Endothelial cell of umbilical vein (primary cell): ENCODE data around the gene LMBR1L.

Experiments used
- CTCF ChIP-seq, 2 donors: IDR thresholded peaks; 1 replicate in 1 of 2; 2 replicates in 1 of 2; pipeline ENCODE4 v1.5.1; 2011; ENCODE audit warnings: low read length in 2 of 2, mild to moderate bottlenecking in 2 of 2, moderate library complexity in 2 of 2, control low read depth in 1 of 2, inconsistent platforms in 1 of 2, low read depth in 1 of 2; ENCODE audit not compliant: insufficient read depth in 1 of 2; ENCODE audit errors: extremely low read depth in 1 of 2
- EZH2 ChIP-seq: IDR thresholded peaks from 2 replicates; pipeline ENCODE4 v1.6.1; 2012; ENCODE audit warnings: borderline replicate concordance, low read depth, mild to moderate bottlenecking, moderate library complexity, low read length, inconsistent platforms; ENCODE audit not compliant: severe bottlenecking
- GATA2 ChIP-seq: IDR thresholded peaks from 2 replicates; pipeline ENCODE4 v1.7.0; 2011; ENCODE audit warnings: low read depth, mild to moderate bottlenecking, moderate library complexity, mixed read lengths, low read length; ENCODE audit not compliant: insufficient read length, insufficient read depth
- JUN ChIP-seq: IDR thresholded peaks from 2 replicates; pipeline ENCODE4 v1.6.1; 2011; ENCODE audit warnings: borderline replicate concordance, low read depth; ENCODE audit not compliant: insufficient read length, insufficient read depth
- MYC ChIP-seq: IDR thresholded peaks from one replicate; pipeline ENCODE4 v1.6.1; 2011; ENCODE audit warnings: mild to moderate bottlenecking, low read depth, low read length
- POLR2A ChIP-seq: IDR thresholded peaks from 2 replicates; pipeline ENCODE4 v1.6.1; 2012; ENCODE audit warnings: low read depth, mild to moderate bottlenecking, control low read depth, low read length
- TF ChIP-seq, protein P1 (sequence below): IDR thresholded peaks from 2 replicates; pipeline ENCODE4 v1.6.1; 2011; ENCODE audit not compliant: insufficient read depth, insufficient read length

DNA sequence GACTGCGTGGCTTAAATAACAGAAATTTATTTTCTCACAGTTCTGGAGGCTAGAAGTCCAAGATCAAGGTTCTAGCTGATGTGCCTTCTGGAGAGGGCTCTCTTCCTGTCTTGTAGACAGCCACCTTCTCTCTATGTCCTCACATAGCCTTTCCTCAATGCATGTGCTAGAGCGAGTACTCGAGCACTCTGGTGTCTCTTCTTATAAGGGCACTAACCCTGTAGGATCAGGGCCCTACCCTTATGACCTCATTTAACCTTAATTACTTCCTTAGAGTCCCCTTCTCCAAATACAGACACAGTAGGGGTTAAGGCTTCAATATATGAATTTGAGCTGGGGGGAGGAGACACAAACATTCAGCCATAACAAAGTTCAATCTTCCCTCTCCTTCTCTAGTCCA, 26.2 kb downstream of the LMBR1L start:
- no peak for TF ChIP-seq EZH2
- TF ChIP-seq CTCF (IDR thresholded peaks at IDR 0.05; ENCODE audit: extremely low read depth in 1 of 2, insufficient read depth in 1 of 2, low read depth in 1 of 2, low read length in 2 of 2), result no peak
- TF ChIP-seq POLR2A, result no peak
- no peak for TF ChIP-seq GATA2
- TF ChIP-seq MYC, result no peak
- TF ChIP-seq, protein P1, sequence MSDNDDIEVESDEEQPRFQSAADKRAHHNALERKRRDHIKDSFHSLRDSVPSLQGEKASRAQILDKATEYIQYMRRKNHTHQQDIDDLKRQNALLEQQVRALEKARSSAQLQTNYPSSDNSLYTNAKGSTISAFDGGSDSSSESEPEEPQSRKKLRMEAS, result no peak
- TF ChIP-seq JUN, result no peak
